GM18502 (cell line): ENCODE measurements around the gene RFX3.

Source experiments
- ATAC-seq: cut with Tn5 transposase; IDR thresholded peaks from one replicate; pipeline ENCODE4 v1.9.1; 2021; ENCODE audit warnings: mild to moderate bottlenecking; ENCODE audit not compliant: unreplicated experiment, poor library complexity

Gene RFX3

DNA sequence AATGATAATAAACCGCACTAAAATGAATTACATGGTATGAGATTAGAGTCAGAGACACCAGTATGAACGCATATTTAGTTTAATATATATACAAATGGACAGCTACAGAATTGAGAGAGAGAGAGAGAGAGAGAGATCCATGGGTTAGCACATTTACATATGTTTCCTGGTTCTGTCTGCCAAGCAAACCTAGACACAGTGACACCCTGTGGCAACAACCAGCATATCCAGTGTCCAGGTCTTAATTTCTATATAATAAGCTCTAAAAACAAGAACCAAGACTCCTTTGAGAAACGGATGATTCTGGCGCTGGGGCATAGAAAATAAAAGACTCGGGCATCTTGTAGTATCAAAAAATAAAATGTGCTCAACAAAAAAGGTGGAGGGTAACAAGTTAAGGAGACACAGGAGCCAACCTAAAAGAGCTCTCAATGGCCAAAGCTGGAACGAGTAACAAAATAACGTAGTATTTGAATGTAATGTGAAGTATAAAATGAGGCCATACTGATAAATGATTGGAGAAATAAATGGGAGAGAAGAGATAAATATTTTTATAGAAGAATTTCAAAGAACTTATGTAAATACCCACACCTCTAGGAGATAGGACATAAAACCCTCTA, 84.5 kb downstream of the RFX3 start:
- ATAC-seq, result peak; percentile 98

DNA sequence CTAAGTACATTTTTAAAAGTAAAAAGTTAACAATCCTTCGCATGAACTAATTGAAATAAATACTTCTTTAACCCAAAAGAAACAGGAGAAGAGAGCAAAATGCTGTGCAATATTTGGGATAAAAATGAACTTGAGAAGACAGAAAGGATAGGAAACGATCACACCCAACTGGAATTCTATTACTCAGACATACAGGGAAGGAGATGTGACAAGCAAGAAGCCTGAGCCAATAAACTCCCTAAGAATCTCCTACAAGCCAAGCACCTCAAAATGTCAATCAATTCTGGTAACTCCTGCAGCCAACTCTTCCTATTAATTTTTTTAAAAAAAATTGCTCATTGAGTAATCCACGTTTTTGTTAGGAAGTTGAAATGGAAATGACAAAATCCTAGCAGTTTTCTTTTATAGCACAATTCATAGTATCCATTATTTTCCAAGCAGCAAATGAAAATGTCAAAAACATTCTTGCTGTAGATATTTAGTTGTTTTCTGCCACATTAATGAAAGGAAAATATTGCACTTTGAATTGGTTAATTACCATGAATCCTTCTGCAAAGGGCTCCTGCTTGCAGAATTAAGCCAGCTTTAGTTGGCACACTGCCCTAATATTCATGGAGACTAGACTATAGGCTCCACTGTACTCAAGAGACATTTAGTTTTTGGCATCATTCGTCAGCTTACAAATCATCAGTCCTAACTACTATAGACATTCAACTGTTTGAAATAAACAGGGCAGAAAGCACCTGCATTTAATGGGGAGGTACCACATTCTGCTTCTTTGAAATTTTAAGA, 89.0 kb downstream of the RFX3 start:
- ATAC-seq, result no peak

DNA sequence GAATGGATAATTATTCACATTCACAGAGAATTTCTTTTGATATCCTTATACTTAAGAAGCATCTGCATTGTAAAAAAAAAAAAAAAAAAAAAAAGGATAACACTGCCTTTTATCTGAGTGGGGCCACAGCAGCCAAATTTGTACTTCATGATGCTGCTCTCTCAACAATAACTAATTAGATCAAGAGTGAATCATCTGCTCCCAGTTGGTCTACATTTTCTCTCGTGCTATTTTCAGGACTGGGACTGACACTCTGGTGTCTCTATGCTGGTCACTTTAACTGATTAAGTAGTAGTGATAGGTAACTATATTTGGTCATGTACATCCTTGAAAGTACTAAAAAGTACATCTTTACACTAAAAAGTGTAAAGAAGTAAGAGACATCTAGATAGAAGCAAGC, 90.1 kb downstream of the RFX3 start:
- no peak for ATAC-seq

DNA sequence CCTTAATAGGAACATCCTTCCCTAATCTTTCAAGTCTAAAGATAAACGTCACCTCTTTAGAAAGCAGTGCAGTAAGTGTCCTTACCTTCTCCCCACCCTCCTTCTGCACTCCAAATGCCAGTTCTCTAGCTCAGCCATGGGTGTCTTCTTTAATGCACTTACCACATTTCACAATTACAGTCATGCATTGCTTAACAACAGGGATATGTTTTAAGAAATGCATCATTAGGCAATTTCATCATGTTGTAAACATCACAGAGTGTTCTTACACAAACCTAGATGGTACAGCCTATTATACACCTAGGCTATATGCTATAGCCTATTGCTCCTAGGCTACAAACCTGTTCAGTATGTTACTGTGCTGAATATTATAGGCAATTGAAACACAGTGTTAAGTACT, 91.2 kb downstream of the RFX3 start:
- ATAC-seq, result no peak

DNA sequence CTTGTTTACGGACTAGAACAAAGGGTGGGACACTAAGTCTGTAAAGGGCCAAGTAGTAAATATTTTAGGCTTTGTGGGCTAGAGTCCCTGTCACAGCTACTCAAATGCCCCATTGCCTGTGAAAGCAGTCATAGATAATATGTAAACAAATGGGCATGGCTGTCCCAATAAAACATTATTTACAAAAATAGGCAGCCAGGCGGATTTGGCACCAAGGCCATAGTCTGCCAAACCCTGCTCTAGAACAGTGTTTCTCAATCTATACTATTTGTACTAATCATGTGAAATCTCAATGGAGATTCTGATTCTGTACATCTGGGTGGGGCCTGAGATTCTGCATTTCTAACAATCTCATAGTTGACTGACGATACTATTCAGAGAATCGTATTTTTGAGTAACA, 92.0 kb downstream of the RFX3 start:
- no peak for ATAC-seq

DNA sequence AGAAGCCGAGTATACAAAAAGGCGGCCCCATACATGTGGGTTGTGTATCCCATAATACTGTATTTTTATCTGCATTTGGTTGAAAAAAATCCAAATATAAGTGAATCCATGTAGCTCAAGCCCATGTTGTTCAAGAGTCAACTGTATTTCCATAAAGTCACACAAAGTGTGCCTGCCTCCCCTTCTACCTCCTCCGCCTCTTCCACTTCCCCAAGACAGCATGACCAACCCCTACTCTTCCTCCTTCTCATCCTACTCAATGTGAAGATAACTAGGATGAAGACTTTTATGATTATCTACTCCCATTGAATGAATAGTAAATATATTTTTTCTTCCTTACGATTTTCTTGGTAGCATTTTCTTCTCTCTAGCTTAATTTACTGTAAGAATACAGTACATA, 92.7 kb downstream of the RFX3 start:
- ATAC-seq, result no peak

DNA sequence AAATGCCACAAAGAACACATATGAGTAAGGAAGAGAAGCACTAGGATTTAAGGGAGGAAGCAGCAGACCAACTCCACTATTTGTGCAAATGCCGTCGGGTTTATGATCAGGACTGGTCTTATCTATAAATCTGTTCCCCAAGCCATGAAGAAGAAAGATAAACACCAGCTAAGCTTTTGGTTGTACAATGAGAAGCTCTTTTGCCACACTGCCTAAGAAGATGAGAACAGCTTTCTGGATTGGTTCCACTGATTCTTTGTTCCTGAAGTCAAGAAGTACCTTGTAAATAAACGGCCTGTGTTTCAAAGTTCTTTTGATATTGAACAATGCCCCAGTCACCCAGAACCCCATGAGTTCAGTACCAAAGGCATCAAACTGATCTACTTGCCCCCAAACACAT, 93.9 kb downstream of the RFX3 start:
- ATAC-seq, result no peak

DNA sequence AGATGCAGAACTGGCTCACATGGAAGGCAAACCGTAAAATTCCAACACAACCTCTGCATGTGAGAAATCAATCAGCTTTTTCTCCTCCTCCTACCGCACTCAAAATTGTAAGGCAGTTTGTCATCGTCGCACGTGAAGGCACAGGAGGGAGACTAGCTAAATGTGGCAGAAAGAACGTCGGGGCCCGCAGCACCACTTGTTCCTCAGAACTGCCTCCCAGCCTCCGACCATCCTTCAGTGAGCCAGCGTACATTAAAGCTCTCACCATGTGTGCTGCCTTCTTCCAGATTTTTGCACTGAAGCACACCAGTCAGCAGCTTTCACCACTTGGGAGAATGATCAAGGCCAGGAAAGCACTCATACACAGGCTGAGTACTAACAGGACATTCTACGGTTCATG, 105.9 kb downstream of the RFX3 start:
- ATAC-seq, result no peak

DNA sequence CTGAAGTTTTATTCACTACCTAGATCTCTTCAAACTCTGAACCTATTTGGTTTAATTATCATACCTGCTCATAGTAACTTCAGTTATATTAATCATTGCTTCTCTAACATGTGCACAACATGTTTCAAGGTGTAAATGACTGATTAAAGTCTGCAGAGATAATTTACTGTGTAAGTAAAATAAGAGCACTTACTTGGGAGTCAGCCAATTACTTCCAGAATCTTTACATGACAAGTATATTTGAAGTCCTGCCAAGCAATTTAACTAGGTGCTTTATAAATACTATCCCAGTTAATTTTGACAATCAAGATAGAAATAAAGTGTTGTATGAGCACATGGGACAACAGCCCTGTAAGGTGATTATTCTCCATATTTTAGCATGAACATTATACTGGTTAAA, 109.9 kb downstream of the RFX3 start:
- ATAC-seq, result no peak

DNA sequence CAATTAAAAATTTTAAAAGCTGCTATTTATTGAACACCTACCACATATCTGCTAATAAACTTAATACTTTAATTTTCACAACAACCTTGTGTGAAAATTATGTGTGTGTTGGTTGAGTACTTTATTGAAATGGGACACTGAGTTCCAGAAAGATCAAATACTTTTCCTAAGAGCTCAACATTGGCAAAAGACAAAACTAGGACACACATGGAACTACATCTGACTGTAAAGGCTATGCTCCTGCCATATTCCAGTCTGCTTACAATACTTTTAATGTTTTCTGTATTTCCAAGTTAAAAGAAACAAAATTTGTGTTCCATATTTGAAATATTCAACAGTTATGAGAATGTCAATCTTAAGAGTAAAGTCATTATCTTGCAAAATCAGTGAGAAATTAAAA, 111.8 kb downstream of the RFX3 start:
- no peak for ATAC-seq

DNA sequence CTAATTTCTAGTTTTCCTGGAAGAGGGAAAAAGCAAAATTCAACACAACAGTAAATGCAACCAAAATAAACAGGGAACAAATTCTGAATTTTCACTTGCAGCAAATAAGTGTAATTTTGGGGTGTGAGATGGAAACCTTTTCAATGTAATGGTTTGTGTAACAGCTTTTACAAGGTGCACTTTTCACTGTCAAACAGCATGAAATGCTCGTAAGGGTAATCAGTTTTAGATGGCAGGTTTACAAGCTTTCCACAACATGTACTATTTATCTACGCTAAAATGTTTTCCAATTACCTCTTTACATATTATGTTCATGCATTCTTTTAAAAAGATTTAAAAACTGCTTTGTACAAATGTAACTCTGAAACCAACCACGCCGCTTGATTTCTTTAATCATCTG, 115.3 kb downstream of the RFX3 start:
- no peak for ATAC-seq

DNA sequence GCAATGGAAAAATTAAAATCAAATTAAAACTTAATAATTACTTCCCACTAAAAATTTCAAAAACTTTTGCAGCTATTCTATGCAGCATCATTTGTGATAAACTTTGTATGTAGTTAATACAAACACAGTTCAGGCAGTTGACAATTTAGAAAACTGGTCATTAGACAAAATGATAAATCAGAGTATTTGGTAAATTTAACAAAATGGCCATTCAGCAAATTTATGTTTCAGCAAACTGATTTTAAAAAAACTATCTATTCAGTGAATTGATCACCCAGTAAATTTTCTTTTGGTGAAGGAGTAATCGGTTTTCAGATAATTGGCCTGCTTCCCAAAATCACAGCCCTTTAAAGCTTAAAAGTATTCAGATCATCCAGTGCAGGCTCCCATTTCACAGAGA, 116.3 kb downstream of the RFX3 start:
- ATAC-seq, result no peak

DNA sequence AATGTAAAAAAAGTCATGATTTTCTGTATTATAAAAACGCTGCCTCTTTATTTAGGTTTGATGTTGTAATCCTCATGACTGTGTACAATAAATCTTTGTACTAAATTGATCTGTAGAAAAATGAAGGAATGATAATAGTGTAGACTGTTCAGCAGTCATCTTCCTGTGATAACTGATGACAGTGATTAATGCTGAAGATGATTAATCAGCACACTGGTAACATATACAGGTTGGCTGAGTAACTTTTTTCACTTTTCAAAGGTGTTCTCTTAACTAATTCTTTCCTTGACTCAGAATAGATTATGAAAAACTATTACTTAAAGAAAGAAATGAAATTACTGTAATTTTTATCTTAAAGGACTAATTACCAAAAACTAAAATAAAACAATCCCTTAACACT, 122.5 kb downstream of the RFX3 start:
- ATAC-seq, result no peak

DNA sequence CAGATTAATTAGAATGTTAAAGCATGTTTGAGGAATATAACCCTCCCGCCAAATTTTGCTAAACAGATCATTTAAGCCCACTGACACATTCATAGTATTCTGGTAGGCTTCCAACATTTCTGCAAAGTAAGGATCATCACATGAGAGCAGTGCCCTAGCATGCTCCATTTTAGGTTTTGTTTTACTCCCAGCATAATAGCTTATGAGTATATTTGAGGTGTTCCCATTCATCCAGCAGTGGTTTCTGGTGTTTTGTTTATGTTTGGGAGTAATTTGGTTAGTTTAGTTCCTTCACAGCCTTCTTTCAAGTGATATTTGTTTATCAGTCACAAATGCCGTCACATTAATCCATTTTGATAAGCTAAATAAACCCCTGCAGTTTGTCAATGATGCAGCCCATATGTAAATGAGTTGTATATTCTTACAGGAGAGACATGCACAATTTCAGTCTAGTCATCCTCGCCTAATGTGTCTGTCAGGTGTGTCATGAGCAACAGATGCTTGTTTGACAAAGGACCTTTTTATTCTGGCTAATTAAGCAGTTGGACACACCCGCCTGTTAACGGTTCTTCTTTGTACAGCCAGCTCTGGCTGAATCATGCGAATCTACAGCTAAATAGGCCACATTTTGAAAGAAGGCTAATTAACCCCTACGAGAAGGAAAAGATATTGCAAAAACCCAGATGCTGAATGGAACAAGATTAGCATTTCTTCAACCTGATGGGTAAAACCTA, 124.4 kb downstream of the RFX3 start:
- no peak for ATAC-seq

DNA sequence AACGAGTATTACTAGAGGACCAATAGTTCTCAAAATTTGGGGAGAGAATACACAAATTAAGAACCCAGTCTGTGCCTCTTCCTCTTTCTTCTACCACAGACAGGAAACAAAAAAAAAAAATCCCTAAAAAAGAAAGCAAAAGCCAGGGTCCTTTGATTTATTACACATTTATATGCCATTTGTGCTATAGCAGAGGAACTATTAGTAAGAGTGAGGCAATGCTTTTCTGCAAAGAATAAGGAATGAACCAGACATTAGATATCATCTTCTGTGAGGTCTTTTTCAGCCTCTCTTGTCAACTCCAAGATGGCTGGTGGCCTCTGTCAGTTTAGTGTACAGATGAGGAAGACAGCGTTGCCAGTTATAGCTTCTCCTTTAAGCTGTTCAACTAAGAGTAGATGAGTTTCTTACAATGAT, 127.6 kb downstream of the RFX3 start:
- ATAC-seq, result peak; percentile 75

DNA sequence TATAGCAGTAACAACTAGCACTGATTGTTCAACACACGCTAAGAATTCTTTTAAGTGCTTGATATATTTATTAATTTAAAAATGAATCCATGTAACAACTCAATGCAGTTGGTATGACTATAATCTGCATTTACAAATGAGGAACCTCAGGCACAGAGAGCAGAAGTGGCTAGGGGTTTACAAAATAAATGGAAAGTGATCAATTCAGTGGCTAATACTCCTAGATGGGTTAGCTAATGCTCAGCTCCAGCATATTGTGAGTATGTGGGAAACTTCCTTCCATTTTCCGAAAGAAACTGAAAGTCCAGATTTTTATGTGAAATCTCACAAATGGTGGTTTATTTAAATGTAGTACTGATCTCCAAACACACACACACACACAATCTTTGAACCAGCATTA, 128.0 kb downstream of the RFX3 start:
- peak; percentile 56 for ATAC-seq

DNA sequence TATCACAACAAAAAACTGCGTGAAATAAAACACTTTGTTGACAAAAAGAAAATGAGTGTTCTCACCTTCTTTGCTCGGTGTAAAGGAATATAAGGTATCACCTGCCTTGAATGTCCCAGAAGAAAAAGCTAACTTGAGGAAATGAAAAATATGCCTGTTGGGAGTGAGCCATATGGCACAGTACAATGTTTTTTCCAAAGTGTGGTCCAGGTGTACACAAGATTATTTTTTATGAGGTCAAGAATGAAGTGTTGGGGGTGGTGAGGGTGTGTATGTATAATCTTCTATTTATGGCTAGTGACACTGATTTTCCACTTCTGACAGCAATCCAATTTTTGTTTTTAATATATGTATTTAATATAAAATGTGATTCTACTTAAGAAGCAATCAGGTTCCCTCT, 134.4 kb downstream of the RFX3 start:
- no peak for ATAC-seq

DNA sequence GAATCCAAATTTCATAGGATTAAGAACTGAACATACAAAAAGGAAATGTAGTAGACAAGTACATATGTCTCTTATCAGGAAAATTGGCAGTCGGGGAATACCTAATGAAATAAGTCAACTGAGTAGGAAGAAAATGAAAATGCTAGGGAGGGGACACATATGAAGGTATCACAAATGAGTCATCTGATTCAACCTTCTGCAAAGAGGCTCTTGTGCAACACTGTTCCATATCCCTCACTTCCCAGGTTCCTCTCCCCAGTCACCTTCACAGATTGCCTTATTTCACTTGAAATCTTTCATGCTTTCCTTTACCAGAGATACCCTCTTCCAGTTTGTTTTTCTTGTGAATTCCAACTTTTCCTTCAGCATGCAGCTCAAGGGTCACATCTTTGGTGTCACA, 139.0 kb downstream of the RFX3 start:
- no peak for ATAC-seq

DNA sequence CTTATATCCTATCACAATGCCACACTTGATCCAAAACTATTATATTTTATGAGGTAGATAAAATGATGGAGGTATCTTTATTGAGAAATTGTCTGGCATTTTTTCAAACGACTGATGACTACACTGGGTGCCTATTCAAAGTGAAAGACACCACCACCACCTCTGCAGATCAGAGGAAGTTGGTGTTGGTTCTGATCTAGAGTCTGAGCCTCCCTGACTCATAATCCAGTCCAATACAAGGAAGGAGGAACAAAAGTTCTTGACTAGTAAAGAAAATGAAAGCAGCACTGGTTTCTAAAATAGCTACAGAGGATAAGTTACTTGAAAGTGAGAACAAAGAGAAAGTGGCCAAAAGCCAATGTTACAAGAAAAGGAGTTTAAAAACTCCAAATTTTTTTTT, 139.9 kb downstream of the RFX3 start:
- ATAC-seq, result peak; percentile 98

DNA sequence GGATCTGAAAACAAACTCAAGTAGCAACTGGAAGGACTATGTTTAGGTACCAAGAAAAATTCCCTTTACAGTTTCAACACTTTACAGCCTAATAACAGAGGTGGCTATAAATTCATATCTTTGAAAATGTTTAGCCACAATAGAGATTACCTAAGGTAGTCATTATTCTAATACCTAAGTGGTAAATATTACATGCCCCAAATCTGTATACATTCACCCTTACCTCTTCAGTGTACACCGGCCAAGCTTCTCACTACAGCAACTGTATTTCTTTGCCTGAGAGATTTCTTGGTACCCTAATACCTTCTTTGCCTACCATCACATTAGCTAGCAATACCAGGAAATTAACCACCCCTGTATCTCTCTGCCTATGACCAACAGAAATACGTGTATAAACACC, 154.0 kb downstream of the RFX3 start:
- no peak for ATAC-seq

DNA sequence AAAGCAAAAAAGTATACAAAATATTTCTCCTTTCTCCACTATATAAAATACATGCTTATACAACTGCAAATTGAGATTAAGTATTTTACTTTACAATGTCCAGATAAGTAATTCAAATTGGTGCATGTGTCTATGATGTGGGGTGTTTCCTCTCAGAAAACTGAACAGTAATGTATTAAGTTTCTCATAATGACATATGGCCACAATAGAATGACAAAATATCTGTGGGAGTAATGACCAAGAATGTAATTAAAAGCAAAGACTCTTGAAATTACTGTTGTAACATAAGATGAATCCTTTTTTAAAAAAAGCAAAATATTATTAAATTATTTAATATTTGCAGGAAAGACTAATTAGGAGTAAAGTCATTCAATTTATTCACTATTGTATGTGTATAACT, 155.1 kb downstream of the RFX3 start:
- no peak for ATAC-seq

DNA sequence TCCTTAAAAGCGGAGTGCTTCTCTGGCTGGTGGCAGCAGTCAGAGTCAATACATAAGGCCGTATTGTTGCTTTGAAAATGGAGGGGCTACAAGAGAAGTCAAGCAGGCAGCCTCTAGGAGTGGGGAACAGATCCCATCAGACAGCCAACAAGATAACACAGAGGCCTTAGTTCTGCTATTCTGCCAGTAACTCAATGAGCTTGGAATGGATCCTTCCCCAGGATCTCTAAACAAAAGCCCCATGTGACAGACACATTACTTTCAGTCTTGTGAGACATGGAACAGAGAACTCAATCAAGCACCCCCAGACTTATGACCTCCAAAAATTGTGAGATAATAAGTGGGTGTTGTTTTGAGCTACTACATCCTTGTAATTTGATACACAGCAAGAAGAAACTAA, 158.6 kb downstream of the RFX3 start:
- no peak for ATAC-seq
